HCT116 (cell line): ENCODE results near the gene EHD1.

Experiments
- CTCF ChIP-seq, 3 experiments: fragments of 200-600 bp in 1 of 3; sonication (generic) in 1 of 3; IDR thresholded peaks in 2 of 3; conservative IDR thresholded peaks in 1 of 3; 2 replicates each; pipeline ENCODE4 v1.5.1; 2012 to 2017; ENCODE audit warnings: low read depth in 2 of 3, low read length in 2 of 3, antibody characterized with exemption in 1 of 3, borderline replicate concordance in 1 of 3, control low read depth in 1 of 3, mild to moderate bottlenecking in 1 of 3, mixed read lengths in 1 of 3, mixed run types in 1 of 3, moderate library complexity in 1 of 3; ENCODE audit not compliant: insufficient read depth in 1 of 3
- POLR2A ChIP-seq: IDR thresholded peaks from 2 replicates; pipeline ENCODE4 v1.7.0; 2011; ENCODE audit warnings: borderline replicate concordance; ENCODE audit not compliant: insufficient read depth, insufficient read length; ENCODE audit errors: extremely low read depth
- POLR2AphosphoS5 ChIP-seq: IDR thresholded peaks from 2 replicates; pipeline ENCODE4 v1.6.1; 2011; ENCODE audit warnings: mild to moderate bottlenecking, low read depth, low read length, moderate library complexity
- REST ChIP-seq: IDR thresholded peaks from 2 replicates; pipeline ENCODE4 v1.6.1; 2012; ENCODE audit warnings: low read depth
- TCF7L2 ChIP-seq: IDR thresholded peaks from 2 replicates; pipeline ENCODE4 v1.7.0; 2011; ENCODE audit warnings: borderline replicate concordance, inconsistent platforms; ENCODE audit not compliant: insufficient read depth, insufficient read length; ENCODE audit errors: extremely low read depth

DNA sequence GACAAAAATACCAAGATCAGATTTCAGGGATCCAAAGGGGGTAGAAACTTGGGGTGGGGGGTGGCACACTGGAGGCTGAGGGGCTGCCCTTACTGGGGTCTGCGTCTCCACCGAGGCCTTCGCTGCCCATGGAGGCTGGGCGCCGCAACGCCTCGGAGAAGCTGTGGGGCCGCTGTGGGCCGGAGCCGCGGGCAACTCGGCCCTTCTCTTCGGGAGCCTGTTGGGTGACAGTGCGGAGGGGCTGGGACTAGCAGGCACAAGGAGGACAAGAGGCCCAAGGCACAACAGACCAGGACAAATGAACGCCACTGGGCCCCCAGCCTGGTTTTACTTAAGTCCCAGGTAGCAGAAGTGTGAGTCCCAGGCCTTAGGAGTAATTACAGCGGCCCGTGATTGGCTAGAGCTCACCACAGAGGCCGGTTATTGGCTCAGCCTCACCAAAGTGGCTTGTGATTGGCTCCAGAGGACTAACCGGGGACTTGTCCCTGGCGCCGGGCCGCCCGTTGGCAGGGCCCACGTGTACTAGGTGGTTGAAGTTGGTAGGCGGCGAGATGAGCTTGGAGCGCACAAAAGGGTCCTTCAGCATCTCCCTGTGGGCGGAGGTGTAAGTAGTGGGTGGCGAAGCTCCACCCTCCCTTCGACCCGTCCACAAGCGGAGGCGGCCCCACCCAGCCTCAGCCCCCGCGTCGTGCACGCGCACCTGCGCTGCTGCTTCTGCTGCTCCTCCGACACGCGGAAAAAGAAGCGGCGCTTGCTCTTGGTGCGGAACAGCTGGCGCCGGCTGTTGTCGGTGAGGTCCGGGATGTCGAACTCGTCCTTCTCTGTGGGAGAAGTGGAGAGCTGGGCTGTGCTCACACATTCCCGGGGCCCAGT, 51.6 kb downstream of the EHD1 start:
- no peak for TF ChIP-seq CTCF (IDR thresholded peaks at IDR 0.05 in 2 of 3, conservative IDR thresholded peaks at IDR 0.05 in 1 of 3; ENCODE audit: borderline replicate concordance in 1 of 3, insufficient read depth in 1 of 3, low read depth in 2 of 3, low read length in 2 of 3)
- TF ChIP-seq POLR2AphosphoS5: no peak
- TF ChIP-seq REST: no peak
- TF ChIP-seq TCF7L2: no peak
- TF ChIP-seq POLR2A: no peak
